ENCODE measurements around the gene AFP. TPM values are rescaled to one million over a fixed set of nuclear protein-coding genes. Genes with fewer than 3 reads are reported as not detected.

AFP gene
- total and polyA plus RNA-seq, 9 of the 15 experiments (the other 6 are each of a cell fraction or from before 2014, with no cell fraction given): 0.47 to 6.2 (median 3.0) TPM

GRCh38 chr4:73438582-73439215 is 2.7 kb downstream of the AFP start:
- Histone ChIP-seq H3K9me3 (replicated peaks; ENCODE audit: control insufficient read depth, insufficient read depth, low read depth, low read length) (no peaks in the 10 kb centered on the region), H2AFZ (ENCODE audit: low read depth, low read length) (no peak overlapping the region), H3K4me1 (replicated peaks in 1 of 2; ENCODE audit: control insufficient read depth in 2 of 2, insufficient read depth in 2 of 2, low read length in 2 of 2) (peaks cover 0 to under 1% of the 10 kb centered on the region in 2 experiments; a peak in 1 of 5 replicates), H3K27ac (ENCODE audit: extremely low read depth, low read depth, low read length) (no peak overlapping the region), H3K4me3 (no peak overlapping the region), H3K79me2 (ENCODE audit: control insufficient read depth, insufficient read depth, low read length) (no peaks in the 10 kb centered on the region), H3K27me3 (ENCODE audit: control insufficient read depth in 2 of 2, insufficient read depth in 2 of 2, low read length in 2 of 2) (no peaks in the 10 kb centered on the region), H4K20me1 (replicated peaks; ENCODE audit: control insufficient read depth, insufficient read depth, low read length) (no peaks in the 10 kb centered on the region), H3K9me1 (ENCODE audit: control insufficient read depth, insufficient read depth, low read length) (no peaks in the 10 kb centered on the region), H3K4me2 (ENCODE audit: insufficient read depth, low read length) (no peak overlapping the region), H3K36me3 (ENCODE audit: control insufficient read depth, insufficient read depth, low read length) (no peaks in the 10 kb centered on the region), H3K9ac (ENCODE audit: insufficient read depth in 1 of 2, low read depth in 2 of 2, low read length in 2 of 2) (no peak overlapping the region)
- no TSS peak for BruUV-seq (replicated peaks)
- TF ChIP-seq CHCHD3 (CRISPR knock-in tag; IDR thresholded peaks at IDR 0.05): no peak
- no peak for TF ChIP-seq ATF4 (CRISPR knock-in tag; IDR thresholded peaks at IDR 0.05)
- TF ChIP-seq HMGN3 (IDR thresholded peaks at IDR 0.05; ENCODE audit: borderline replicate concordance, extremely low read depth, insufficient read length, low read depth, low read length): no peak
- TF ChIP-seq ZNF282 (CRISPR knock-in tag; IDR thresholded peaks at IDR 0.05): no peak
- no peak for TF ChIP-seq ARID3A (IDR thresholded peaks at IDR 0.05; ENCODE audit: borderline replicate concordance, low read depth, low read length)
- no peak for TF ChIP-seq RFX5 (IDR thresholded peaks at IDR 0.05; ENCODE audit: low read depth, low read length)
- TF ChIP-seq NFE2 (IDR thresholded peaks at IDR 0.05; ENCODE audit: low read depth): no peak
- TF ChIP-seq CBX8 (IDR thresholded peaks at IDR 0.05; ENCODE audit: borderline replicate concordance, extremely low read depth, low read depth, low read length, poor library complexity, severe bottlenecking): no peak
- TF ChIP-seq, protein P1, sequence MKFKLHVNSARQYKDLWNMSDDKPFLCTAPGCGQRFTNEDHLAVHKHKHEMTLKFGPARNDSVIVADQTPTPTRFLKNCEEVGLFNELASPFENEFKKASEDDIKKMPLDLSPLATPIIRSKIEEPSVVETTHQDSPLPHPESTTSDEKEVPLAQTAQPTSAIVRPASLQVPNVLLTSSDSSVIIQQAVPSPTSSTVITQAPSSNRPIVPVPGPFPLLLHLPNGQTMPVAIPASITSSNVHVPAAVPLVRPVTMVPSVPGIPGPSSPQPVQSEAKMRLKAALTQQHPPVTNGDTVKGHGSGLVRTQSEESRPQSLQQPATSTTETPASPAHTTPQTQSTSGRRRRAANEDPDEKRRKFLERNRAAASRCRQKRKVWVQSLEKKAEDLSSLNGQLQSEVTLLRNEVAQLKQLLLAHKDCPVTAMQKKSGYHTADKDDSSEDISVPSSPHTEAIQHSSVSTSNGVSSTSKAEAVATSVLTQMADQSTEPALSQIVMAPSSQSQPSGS (CRISPR knock-in tag; IDR thresholded peaks at IDR 0.05): no peak
- TF ChIP-seq KHSRP (IDR thresholded peaks at IDR 0.05): no peak
- TF ChIP-seq SOX6 (IDR thresholded peaks at IDR 0.05): no peak
- 22% methylated on average over 2 of the region's 2 CpGs for WGBS (ENCODE audit: insufficient coverage, low coverage, missing lambda C conversion rate)
- ATAC-seq (no peak), DNase-seq (ENCODE audit: extremely low read depth in 1 of 4, low spot score in 3 of 4) (no peak), FAIRE-seq (no peak)
- in situ Hi-C loops (cut with MboI) (no loop called here), intact Hi-C loops (cut with micrococcal nuclease) (no loop called here)
- ChIA-PET POLR2A (interaction anchor here (0.9 kb wide), 1 partner anchor 8 kb away, joined by 3 read pairs; no protein-coding TSS in a partner anchor), CTCF (ENCODE audit: low intra/inter-chr PET ratio) (no interaction called here)
